ENCODE results near the gene ARL5A. TPM values are rescaled to one million over a fixed set of nuclear protein-coding genes. Genes with fewer than 3 reads are reported as not detected.
A peak's percentile ranks its signal among the peaks of the same experiment; 100 is the strongest.

ARL5A gene
- total RNA-seq, 2 experiments from 2014 or later = 50.6 to 52.7 TPM

DNA sequence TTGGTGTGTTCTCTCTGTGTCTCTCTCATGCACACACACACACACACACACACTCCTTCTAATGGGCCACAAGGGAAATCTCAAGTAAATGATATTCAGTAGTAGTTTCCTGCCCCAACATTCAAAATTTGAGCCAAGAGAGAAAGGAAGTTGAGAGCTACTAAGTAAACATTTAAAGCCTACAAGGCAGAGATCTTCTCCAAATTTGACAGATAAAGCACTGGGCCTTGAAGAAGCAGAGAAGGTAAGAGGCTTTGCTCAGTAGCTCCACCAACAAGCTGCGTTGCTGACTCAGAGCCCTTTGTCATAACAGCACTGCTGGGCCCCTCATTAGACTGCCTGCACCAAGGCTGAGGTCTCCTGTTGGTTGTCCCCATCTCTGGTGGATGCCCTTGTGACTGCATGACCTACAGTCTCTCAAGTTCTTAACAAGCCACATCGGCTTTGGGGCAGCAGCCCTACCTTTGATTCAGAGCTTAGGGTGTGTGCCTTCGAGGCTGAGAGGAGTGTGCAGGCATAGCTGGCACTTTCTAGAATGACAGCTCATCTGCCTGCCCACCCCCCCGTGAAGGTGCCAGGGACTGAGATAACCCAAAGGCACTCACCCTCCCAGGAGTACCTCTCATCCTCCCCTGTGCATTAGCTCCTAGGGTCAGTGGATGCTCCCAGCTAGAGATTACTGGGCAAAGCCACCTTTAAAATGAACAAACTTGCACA is 61.6 kb downstream of the ARL5A start:
- ChIA-PET CTCF (interaction anchor here (1.2 kb wide), 1 partner anchor 259 kb away, joined by 3 read pairs; no protein-coding TSS in a partner anchor), POLR2A (interaction anchor here (0.6 kb wide), 1 partner anchor 922 kb away, joined by 3 read pairs; no protein-coding TSS in a partner anchor)
- DNase-seq = peak; percentile 20
- no peaks in the 10 kb centered on the region for H3K36me3 Mint-ChIP-seq (ENCODE audit: low read depth)
- no peaks in the 10 kb centered on the region for H3K9me3 Mint-ChIP-seq
- peaks cover 19% of the 10 kb centered on the region for H3K4me1 Mint-ChIP-seq
- no peaks in the 10 kb centered on the region for H3K27me3 Mint-ChIP-seq
- peak overlapping the region; percentile 5 for H3K27ac Mint-ChIP-seq
- no peak overlapping the region for H3K4me3 Mint-ChIP-seq

- no peaks in the 10 kb centered on the region for H3K27me3 Mint-ChIP-seq
- H3K27ac Mint-ChIP-seq = peak overlapping the region; percentile 5
- peaks cover 19% of the 10 kb centered on the region for H3K4me1 Mint-ChIP-seq
- H3K36me3 Mint-ChIP-seq (ENCODE audit: low read depth) = no peaks in the 10 kb centered on the region
- ChIA-PET CTCF (interaction anchor here (1.2 kb wide), 1 partner anchor 260 kb away, joined by 3 read pairs; no protein-coding TSS in a partner anchor), POLR2A (no interaction called here)
- DNase-seq = no peak
- no peak overlapping the region for H3K4me3 Mint-ChIP-seq
- no peaks in the 10 kb centered on the region for H3K9me3 Mint-ChIP-seq
These were observed 62.3 kb downstream of the ARL5A start for GRCh38 chr2:151765760-151766410.

- no peak for DNase-seq
- H3K9me3 Mint-ChIP-seq = no peaks in the 10 kb centered on the region
- POLR2A ChIA-PET = no interaction called here
- peaks cover 19% of the 10 kb centered on the region for H3K4me1 Mint-ChIP-seq
- no peaks in the 10 kb centered on the region for H3K27me3 Mint-ChIP-seq
- CTCF ChIA-PET = no interaction called here
- H3K4me3 Mint-ChIP-seq = no peak overlapping the region
- H3K36me3 Mint-ChIP-seq (ENCODE audit: low read depth) = no peaks in the 10 kb centered on the region
- no peak overlapping the region for H3K27ac Mint-ChIP-seq
These were observed 65.5 kb downstream of the ARL5A start for GRCh38 chr2:151762694-151763093.

- peaks cover 14% of the 10 kb centered on the region for H3K4me1 Mint-ChIP-seq
- no peak overlapping the region for H3K4me3 Mint-ChIP-seq
- no peaks in the 10 kb centered on the region for H3K36me3 Mint-ChIP-seq (ENCODE audit: low read depth)
- ChIA-PET CTCF (no interaction called here), POLR2A (interaction anchor here (1.0 kb wide), 1 partner anchor 13 kb away, joined by 3 read pairs; no protein-coding TSS in a partner anchor)
- no peak overlapping the region for H3K27ac Mint-ChIP-seq
- DNase-seq = no peak
- H3K9me3 Mint-ChIP-seq = no peaks in the 10 kb centered on the region
- H3K27me3 Mint-ChIP-seq = no peaks in the 10 kb centered on the region
These were observed 66.5 kb downstream of the ARL5A start for GRCh38 chr2:151761687-151762086.

DNA sequence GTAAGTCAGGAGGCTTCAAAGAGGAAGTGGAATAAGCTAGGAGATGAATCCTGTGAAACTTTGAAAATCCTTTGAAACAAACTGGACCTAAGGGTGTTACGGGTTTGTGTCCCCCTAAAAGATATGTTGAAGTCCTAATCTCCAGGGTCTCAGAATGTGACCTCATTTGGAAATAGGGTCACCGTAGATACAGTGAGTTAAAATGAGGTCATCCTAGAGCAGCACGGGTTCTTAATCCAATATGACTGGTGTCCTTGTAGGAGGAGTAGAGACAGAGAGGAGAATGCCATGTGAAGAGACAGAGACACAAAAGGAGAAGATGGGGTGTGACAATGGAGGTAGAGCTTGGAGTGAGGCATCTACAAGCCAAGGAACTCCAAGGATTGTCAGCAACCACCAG is 67.0 kb downstream of the ARL5A start:
- Mint-ChIP-seq H3K27ac (no peak overlapping the region), H3K27me3 (no peaks in the 10 kb centered on the region), H3K4me3 (no peak overlapping the region), H3K4me1 (peaks cover 9% of the 10 kb centered on the region), H3K36me3 (ENCODE audit: low read depth) (no peaks in the 10 kb centered on the region), H3K9me3 (no peaks in the 10 kb centered on the region)
- DNase-seq = no peak
- ChIA-PET POLR2A (no interaction called here), CTCF (no interaction called here)

DNA sequence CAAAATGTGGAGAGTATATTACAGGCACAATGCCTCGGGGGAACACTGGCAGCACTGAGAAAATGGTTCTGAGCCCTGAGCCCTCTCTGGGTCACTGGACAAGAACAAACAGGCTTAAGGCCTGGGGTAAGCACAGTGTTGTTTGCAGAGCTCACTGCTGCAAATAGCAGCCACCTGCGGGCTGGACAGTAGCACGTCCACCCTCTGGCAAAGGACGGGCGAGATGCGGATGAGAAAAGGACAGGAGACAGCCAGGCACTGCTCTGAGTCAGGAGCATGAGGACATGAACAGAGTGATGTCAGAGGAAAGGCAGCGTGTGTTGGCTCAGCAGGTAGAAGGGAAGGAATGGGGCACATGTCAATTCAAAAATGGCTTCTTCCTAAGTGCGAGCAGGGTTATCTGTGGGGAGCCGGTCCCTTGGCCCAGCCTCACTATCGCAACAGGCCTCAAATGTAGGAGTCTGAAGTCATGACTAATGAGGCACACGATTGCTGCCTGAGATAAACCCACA is 68.0 kb downstream of the ARL5A start:
- Mint-ChIP-seq H3K4me3 (no peak overlapping the region), H3K4me1 (no peaks in the 10 kb centered on the region), H3K27me3 (no peaks in the 10 kb centered on the region), H3K9me3 (no peaks in the 10 kb centered on the region), H3K36me3 (ENCODE audit: low read depth) (no peaks in the 10 kb centered on the region), H3K27ac (no peak overlapping the region)
- POLR2A ChIA-PET = no interaction called here
- DNase-seq = no peak
- CTCF ChIA-PET = no interaction called here

GRCh38 chr2:151758744-151759143 is 69.5 kb downstream of the ARL5A start:
- ChIA-PET CTCF (no interaction called here), POLR2A (no interaction called here)
- Mint-ChIP-seq H3K4me1 (no peaks in the 10 kb centered on the region), H3K27ac (no peak overlapping the region), H3K4me3 (no peak overlapping the region), H3K36me3 (ENCODE audit: low read depth) (no peaks in the 10 kb centered on the region), H3K9me3 (no peaks in the 10 kb centered on the region), H3K27me3 (no peaks in the 10 kb centered on the region)
- DNase-seq = no peak

- no peaks in the 10 kb centered on the region for H3K4me1 Mint-ChIP-seq
- H3K27me3 Mint-ChIP-seq = no peaks in the 10 kb centered on the region
- CTCF ChIA-PET = no interaction called here
- DNase-seq = no peak
- POLR2A ChIA-PET = no interaction called here
- H3K27ac Mint-ChIP-seq = no peak overlapping the region
- H3K4me3 Mint-ChIP-seq = no peak overlapping the region
- H3K9me3 Mint-ChIP-seq = no peaks in the 10 kb centered on the region
- H3K36me3 Mint-ChIP-seq (ENCODE audit: low read depth) = no peaks in the 10 kb centered on the region
These were observed 70.4 kb downstream of the ARL5A start for GRCh38 chr2:151757861-151758260.

GRCh38 chr2:151756820-151757219 is 71.4 kb downstream of the ARL5A start:
- Mint-ChIP-seq H3K36me3 (ENCODE audit: low read depth) (no peaks in the 10 kb centered on the region), H3K9me3 (no peaks in the 10 kb centered on the region), H3K27me3 (no peaks in the 10 kb centered on the region), H3K27ac (no peak overlapping the region), H3K4me3 (no peak overlapping the region), H3K4me1 (no peaks in the 10 kb centered on the region)
- DNase-seq = no peak
- CTCF ChIA-PET = no interaction called here
- POLR2A ChIA-PET = no interaction called here

GRCh38 chr2:151754253-151754897 is 73.8 kb downstream of the ARL5A start:
- H3K4me1 Mint-ChIP-seq = no peaks in the 10 kb centered on the region
- POLR2A ChIA-PET = no interaction called here
- CTCF ChIA-PET = no interaction called here

DNA sequence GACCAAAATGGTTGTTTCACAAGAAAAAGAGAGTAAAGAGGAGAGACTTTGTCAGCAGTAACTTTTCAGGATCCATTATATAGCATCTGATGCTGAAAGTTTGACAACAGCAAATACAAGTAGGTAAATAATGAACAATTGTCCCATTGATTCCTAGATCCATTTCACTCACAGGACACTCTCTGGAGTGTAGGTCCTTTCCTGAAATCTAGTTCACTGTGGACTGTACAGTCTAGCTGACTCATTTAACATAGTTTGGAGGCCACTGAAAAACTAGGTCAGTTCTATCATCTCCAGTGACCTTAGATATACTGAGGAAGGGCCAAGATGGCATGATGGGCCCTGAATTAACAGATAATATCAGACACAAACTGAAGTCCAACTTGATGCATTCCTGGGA is 74.7 kb downstream of the ARL5A start:
- Mint-ChIP-seq H3K27ac (no peak overlapping the region), H3K27me3 (no peaks in the 10 kb centered on the region), H3K36me3 (ENCODE audit: low read depth) (no peaks in the 10 kb centered on the region), H3K4me3 (no peak overlapping the region), H3K4me1 (no peaks in the 10 kb centered on the region), H3K9me3 (no peaks in the 10 kb centered on the region)
- POLR2A ChIA-PET = no interaction called here
- DNase-seq = no peak
- CTCF ChIA-PET = no interaction called here

More at GRCh38 chr2:151754253-151754897, 73.8 kb downstream of the ARL5A start:
- Mint-ChIP-seq H3K9me3 (no peaks in the 10 kb centered on the region), H3K27me3 (no peaks in the 10 kb centered on the region), H3K36me3 (ENCODE audit: low read depth) (no peaks in the 10 kb centered on the region), H3K27ac (no peak overlapping the region), H3K4me3 (no peak overlapping the region)
- no peak for DNase-seq
